ENCODE measurements around the gene TMEM130.
A peak's percentile ranks its signal among the peaks of the same experiment; 100 is the strongest.

Gene TMEM130, protein sequence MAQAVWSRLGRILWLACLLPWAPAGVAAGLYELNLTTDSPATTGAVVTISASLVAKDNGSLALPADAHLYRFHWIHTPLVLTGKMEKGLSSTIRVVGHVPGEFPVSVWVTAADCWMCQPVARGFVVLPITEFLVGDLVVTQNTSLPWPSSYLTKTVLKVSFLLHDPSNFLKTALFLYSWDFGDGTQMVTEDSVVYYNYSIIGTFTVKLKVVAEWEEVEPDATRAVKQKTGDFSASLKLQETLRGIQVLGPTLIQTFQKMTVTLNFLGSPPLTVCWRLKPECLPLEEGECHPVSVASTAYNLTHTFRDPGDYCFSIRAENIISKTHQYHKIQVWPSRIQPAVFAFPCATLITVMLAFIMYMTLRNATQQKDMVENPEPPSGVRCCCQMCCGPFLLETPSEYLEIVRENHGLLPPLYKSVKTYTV

GRCh38 chr7:98869597-98870120 is at the start of gene TMEM130:
Gene TMEM130, minus strand, starts transcription at chr7:98870014. Its CDS starts 153 bp downstream, at chr7:98869861.
- TF ChIP-seq CTCF (IDR thresholded peaks at IDR 0.05; ENCODE audit: insufficient read depth, low read depth, low read length, missing control alignments), result no peak
- DNase-seq (ENCODE audit: low read depth), result no peak
- H3K4me3 ChIP-seq (ENCODE audit: low read length), result no peak within 1 kb of the TSS

DNA sequence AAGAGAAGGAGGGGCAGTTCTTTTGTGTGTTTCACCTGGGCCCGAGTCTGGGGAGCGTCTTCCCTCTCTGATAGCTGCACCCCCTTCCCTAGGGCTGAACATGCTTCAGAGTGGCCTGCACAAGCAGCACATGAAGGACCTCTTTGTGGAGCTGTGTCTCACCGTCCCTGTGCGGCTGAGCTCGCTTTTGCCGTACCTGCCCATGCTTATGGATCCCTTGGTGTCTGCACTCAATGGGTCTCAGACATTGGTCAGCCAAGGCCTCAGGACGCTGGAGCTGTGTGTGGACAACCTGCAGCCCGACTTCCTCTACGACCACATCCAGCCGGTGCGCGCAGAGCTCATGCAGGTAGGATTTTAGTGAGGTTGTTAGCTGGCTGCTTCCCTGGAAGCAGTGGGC is 47.5 kb upstream of the TMEM130 start:
- TF ChIP-seq CTCF (IDR thresholded peaks at IDR 0.05; ENCODE audit: insufficient read depth, low read depth, low read length, missing control alignments), result no peak
- H3K4me3 ChIP-seq (ENCODE audit: low read length), result no peak overlapping the region
- no peak for DNase-seq (ENCODE audit: low read depth)

- no peak for TF ChIP-seq CTCF (IDR thresholded peaks at IDR 0.05; ENCODE audit: insufficient read depth, low read depth, low read length, missing control alignments)
- DNase-seq (ENCODE audit: low read depth), result no peak
- no peak overlapping the region for H3K4me3 ChIP-seq (ENCODE audit: low read length)
Measured at GRCh38 chr7:98913612-98914011, 43.8 kb upstream of the TMEM130 start.

DNA sequence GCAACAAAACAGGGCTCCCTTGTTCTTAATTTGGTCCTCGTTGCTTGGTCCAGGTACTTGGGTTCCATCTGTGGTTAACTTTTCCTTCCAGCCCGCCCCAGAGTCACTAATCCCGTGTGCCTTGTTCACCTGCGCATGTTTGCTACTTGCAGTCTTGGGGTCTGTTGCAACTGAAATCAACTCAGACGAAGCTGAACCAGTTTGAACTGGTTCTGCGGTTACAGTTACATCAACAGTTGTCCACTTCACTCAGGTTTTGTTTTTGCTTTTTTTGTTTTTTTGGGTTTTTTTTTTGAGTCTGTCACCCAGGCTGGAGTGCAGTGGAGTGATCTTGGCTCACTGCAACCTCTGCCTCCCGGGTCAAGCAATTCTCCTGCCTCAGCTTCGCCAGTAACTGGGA is 43.2 kb upstream of the TMEM130 start:
- TF ChIP-seq CTCF (IDR thresholded peaks at IDR 0.05; ENCODE audit: insufficient read depth, low read depth, low read length, missing control alignments), result no peak
- DNase-seq (ENCODE audit: low read depth), result peak; percentile 13
- H3K4me3 ChIP-seq (ENCODE audit: low read length), result no peak overlapping the region

DNA sequence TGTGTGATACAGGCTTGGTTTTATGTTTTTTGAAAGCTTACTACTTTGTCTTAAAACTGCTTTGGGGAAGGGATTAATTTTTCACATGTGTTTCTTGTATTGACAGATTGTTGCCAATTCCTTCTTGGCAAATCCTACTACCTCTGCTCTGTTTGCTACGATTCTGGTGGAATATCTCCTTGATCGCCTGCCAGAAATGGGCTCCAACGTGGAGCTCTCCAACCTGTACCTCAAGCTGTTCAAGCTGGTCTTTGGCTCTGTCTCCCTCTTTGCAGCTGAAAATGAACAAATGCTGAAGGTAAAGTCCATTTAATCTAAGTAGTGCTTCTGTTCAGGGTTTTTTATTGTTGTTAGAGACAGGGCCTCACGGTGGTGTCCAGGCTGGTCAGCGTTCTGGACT is 42.1 kb upstream of the TMEM130 start:
- DNase-seq (ENCODE audit: low read depth), result no peak
- no peak for TF ChIP-seq CTCF (IDR thresholded peaks at IDR 0.05; ENCODE audit: insufficient read depth, low read depth, low read length, missing control alignments)
- H3K4me3 ChIP-seq (ENCODE audit: low read length), result no peak overlapping the region

DNA sequence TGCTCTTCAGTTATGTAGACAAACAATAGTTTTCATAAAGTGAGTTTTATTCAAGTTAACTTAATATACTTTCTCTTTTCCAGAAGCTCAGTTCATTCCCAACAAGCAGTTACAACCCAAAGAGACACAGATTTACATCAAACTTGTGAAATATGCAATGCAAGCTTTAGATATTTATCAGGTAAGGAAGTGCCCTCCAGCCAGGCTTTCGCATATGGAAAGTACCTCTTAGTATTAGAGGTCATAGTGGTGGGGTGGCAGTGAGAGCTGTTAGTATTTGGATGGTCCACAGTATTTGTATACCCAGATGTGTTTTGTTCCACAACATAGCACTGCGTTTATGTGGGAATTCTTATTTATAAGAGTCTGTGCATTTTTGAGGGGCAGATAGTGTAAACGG is 40.6 kb upstream of the TMEM130 start:
- H3K4me3 ChIP-seq (ENCODE audit: low read length), result no peak overlapping the region
- no peak for DNase-seq (ENCODE audit: low read depth)
- TF ChIP-seq CTCF (IDR thresholded peaks at IDR 0.05; ENCODE audit: insufficient read depth, low read depth, low read length, missing control alignments), result no peak

- no peak overlapping the region for H3K4me3 ChIP-seq (ENCODE audit: low read length)
- no peak for DNase-seq (ENCODE audit: low read depth)
- TF ChIP-seq CTCF (IDR thresholded peaks at IDR 0.05; ENCODE audit: insufficient read depth, low read depth, low read length, missing control alignments), result no peak
Measured at GRCh38 chr7:98909487-98909886, 39.7 kb upstream of the TMEM130 start.
